K562 (cell line): ENCODE results near the gene STK17A. TPM values are rescaled to one million over a fixed set of nuclear protein-coding genes. Genes with fewer than 3 reads are reported as not detected.

Experiments used
- ATAC-seq: fragments of 200-7000 bp; cut with Tn5 transposase; 3 replicates; pipeline ENCODE4 v1.9.1; 2020; ENCODE audit warnings: moderate library complexity
- BruUV-seq: library from RNA; stranded (reverse); fragments of 400-500 nt; replicated peaks from 2 replicates; lab custom pipeline; 2021; lab: Mats Ljungman, UMichigan
- CTCF ChIA-PET: fragments of 300-600 bp; formaldehyde crosslinking; extraction: SDS; loops from one replicate; lab custom pipeline; 2021; ENCODE audit warnings: low intra/inter-chr PET ratio; lab: Yijun Ruan, JAX
- POLR2A ChIA-PET: fragments of 300-600, 350-650 bp; sonication (Branson Sonifier 250); formaldehyde crosslinking; extraction: SDS; loops from one replicate; lab custom pipeline; 2021; ENCODE audit warnings: antibody characterized with exemption, inconsistent platforms; lab: Yijun Ruan, JAX
- DNase-seq, 4 experiments: peaks; one replicate each; pipeline versions ENCODE4 v3.0.0 to v3.0.0-alpha.2; 2011 to 2018; ENCODE audit warnings: low spot score in 3 of 4, mixed read lengths in 3 of 4; ENCODE audit errors: extremely low read depth in 1 of 4
- FAIRE-seq: peaks from 2 replicates; lab custom pipeline; 2011; peaks lifted over from hg19 to GRCh38; lab: Jason Lieb, UNC
- H2AFZ ChIP-seq: 2 replicates; pipeline ENCODE4 v1.6.0; 2011; ENCODE audit warnings: low read depth, low read length, control low read depth, inconsistent platforms
- H3K27ac ChIP-seq: fragments of 200-600 bp; 3 replicates; pipeline ENCODE4 v1.8.0; 2011; ENCODE audit warnings: low read depth, mild to moderate bottlenecking, control low read depth, inconsistent platforms, low read length, moderate library complexity, mixed read lengths; ENCODE audit errors: extremely low read depth
- H3K27me3 ChIP-seq, 2 experiments: fragments of 300-600 bp in 1 of 2; 2 replicates in 1 of 2; 3 replicates in 1 of 2; pipeline versions ENCODE4 v1.6.0 to v1.8.0; 2011; ENCODE audit warnings: inconsistent platforms in 2 of 2, low read length in 2 of 2, mild to moderate bottlenecking in 1 of 2, mixed read lengths in 1 of 2, moderate library complexity in 1 of 2; ENCODE audit not compliant: control insufficient read depth in 2 of 2, insufficient read depth in 2 of 2
- H3K36me3 ChIP-seq: fragments of 300-600 bp; 3 replicates; pipeline ENCODE4 v1.8.0; 2011; ENCODE audit warnings: mild to moderate bottlenecking, low read length, inconsistent platforms; ENCODE audit not compliant: control insufficient read depth, insufficient read depth
- H3K4me1 ChIP-seq, 2 experiments: fragments of 200-600 bp in 1 of 2; replicated peaks in 1 of 2; 2 replicates in 1 of 2; 3 replicates in 1 of 2; pipeline versions ENCODE4 v1.5.1 to v1.8.0; 2011; ENCODE audit warnings: inconsistent platforms in 2 of 2, low read length in 2 of 2, mild to moderate bottlenecking in 1 of 2, mixed read lengths in 1 of 2, moderate library complexity in 1 of 2; ENCODE audit not compliant: control insufficient read depth in 2 of 2, insufficient read depth in 2 of 2
- H3K4me2 ChIP-seq: 2 replicates; pipeline ENCODE4 v1.6.1; 2011; ENCODE audit warnings: low read length, control low read depth, inconsistent platforms, mixed read lengths; ENCODE audit not compliant: insufficient read depth
- H3K4me3 ChIP-seq: fragments of 200-600 bp; sonication (generic), shearing (Covaris generic); 2 replicates; pipeline ENCODE4 v1.5.1; 2016; ENCODE audit warnings: control low read depth, inconsistent platforms
- H3K79me2 ChIP-seq: fragments of 200-600 bp; 3 replicates; pipeline ENCODE4 v1.8.0; 2011; ENCODE audit warnings: low read length, inconsistent platforms; ENCODE audit not compliant: control insufficient read depth, insufficient read depth
- H3K9ac ChIP-seq, 2 experiments: 2 replicates each; pipeline versions ENCODE4 v1.6.0 to v1.6.1; 2011; ENCODE audit warnings: low read depth in 2 of 2, low read length in 2 of 2, control low read depth in 1 of 2, inconsistent platforms in 1 of 2, mild to moderate bottlenecking in 1 of 2, mixed read lengths in 1 of 2; ENCODE audit not compliant: insufficient read depth in 1 of 2
- H3K9me1 ChIP-seq: one replicate; pipeline ENCODE4 v1.6.0; 2011; ENCODE audit warnings: inconsistent platforms, mild to moderate bottlenecking, low read length, moderate library complexity; ENCODE audit not compliant: control insufficient read depth, insufficient read depth
- H3K9me3 ChIP-seq: replicated peaks from 2 replicates; pipeline ENCODE4 v1.5.1; 2011; ENCODE audit warnings: low read depth, low read length, inconsistent platforms; ENCODE audit not compliant: control insufficient read depth, insufficient read depth
- H4K20me1 ChIP-seq: replicated peaks from 2 replicates; pipeline ENCODE4 v1.6.1; 2011; ENCODE audit warnings: low read length, inconsistent platforms, mixed read lengths; ENCODE audit not compliant: control insufficient read depth, insufficient read depth
- CBX1 ChIP-seq: sonication (generic); IDR thresholded peaks from 2 replicates; pipeline ENCODE4 v1.6.1; 2016; ENCODE audit warnings: antibody characterized with exemption, low read depth, mild to moderate bottlenecking
- CHCHD3 ChIP-seq: fragments of 250-450 bp; sonication (Bioruptor Pico); IDR thresholded peaks from 2 replicates; pipeline ENCODE4 v2.1.2; 2022; ENCODE audit warnings: mild to moderate bottlenecking
- CXXC5 ChIP-seq: fragments of 250-450 bp; sonication (Bioruptor Pico); IDR thresholded peaks from 2 replicates; pipeline ENCODE4 v1.8.0; 2022; ENCODE audit warnings: inconsistent platforms, mild to moderate bottlenecking, moderate library complexity
- ELK1 ChIP-seq: sonication (generic); formaldehyde crosslinking; IDR thresholded peaks from 2 replicates; pipeline ENCODE4 v1.8.1; 2022; ENCODE audit warnings: missing genetic modification reagents
- ESRRB ChIP-seq: fragments of 250-450 bp; sonication (Bioruptor Pico); IDR thresholded peaks from 2 replicates; pipeline ENCODE4 v1.5.0; 2020; ENCODE audit warnings: mild to moderate bottlenecking, moderate library complexity, borderline replicate concordance
- HMGXB4 ChIP-seq: sonication (generic); formaldehyde crosslinking; IDR thresholded peaks from 2 replicates; pipeline ENCODE4 v1.8.1; 2023; ENCODE audit warnings: mild to moderate bottlenecking, missing genetic modification reagents
- HSF4 ChIP-seq: fragments of 250-450 bp; sonication (Bioruptor Pico); IDR thresholded peaks from 2 replicates; pipeline ENCODE4 v2.1.2; 2022; ENCODE audit warnings: mild to moderate bottlenecking, moderate library complexity, borderline replicate concordance
- MAFG ChIP-seq: fragments of 450-650 bp; conservative IDR thresholded peaks from 2 replicates; pipeline ENCODE4 v1.6.1; 2016; ENCODE audit warnings: missing genetic modification characterization, missing compliant biosample characterization
- PHF20 ChIP-seq: fragments of 450-650 bp; IDR thresholded peaks from 2 replicates; pipeline ENCODE4 v1.6.1; 2018; ENCODE audit not compliant: partially characterized antibody
- PTBP1 ChIP-seq: fragments of 200-400 bp; formaldehyde crosslinking; IDR thresholded peaks from 2 replicates; pipeline ENCODE4 v1.6.1; 2017; ENCODE audit warnings: low read depth, low read length
- RBM17 ChIP-seq: fragments of 200-400 bp; formaldehyde crosslinking; IDR thresholded peaks from 2 replicates; pipeline ENCODE4 v1.6.1; 2017; ENCODE audit warnings: low read depth, mild to moderate bottlenecking, low read length, borderline replicate concordance
- TCF7L2 ChIP-seq: fragments of 150-350 bp; IDR thresholded peaks from 2 replicates; pipeline ENCODE4 v1.6.1; 2016; ENCODE audit warnings: low read depth, mild to moderate bottlenecking, low read length, moderate library complexity
- ZBTB34 ChIP-seq: fragments of 250-450 bp; sonication (Bioruptor Pico); IDR thresholded peaks from 2 replicates; pipeline ENCODE4 v1.8.0; 2021; ENCODE audit warnings: mild to moderate bottlenecking, moderate library complexity
- ZFPM2 ChIP-seq: fragments of 250-450 bp; sonication (Bioruptor Pico); IDR thresholded peaks from 2 replicates; pipeline ENCODE4 v1.5.1; 2022; ENCODE audit warnings: mild to moderate bottlenecking
- ZHX1 ChIP-seq: fragments of 150-350 bp; conservative IDR thresholded peaks from 2 replicates; pipeline ENCODE4 v1.6.1; 2014; ENCODE audit warnings: low read length
- ZNF197 ChIP-seq: fragments of 200-800 bp; sonication (Bioruptor generic); IDR thresholded peaks from 2 replicates; pipeline ENCODE4 v1.6.1; 2016; ENCODE audit warnings: low read depth, missing genetic modification characterization, missing compliant biosample characterization
- ZNF444 ChIP-seq: fragments of 250-450 bp; sonication (Bioruptor Pico); IDR thresholded peaks from 2 replicates; pipeline ENCODE4 v1.4.0; 2020; ENCODE audit warnings: mild to moderate bottlenecking, moderate library complexity
- WGBS: fragments of 100-300 bp; shearing (Covaris generic); methylation state at CpG from one replicate; pipeline ENCODE4 v1.1.6; 2016; ENCODE audit warnings: low coverage, mixed read lengths; ENCODE audit not compliant: insufficient coverage; ENCODE audit errors: missing lambda C conversion rate; 5-methylcytosine and 5-hydroxymethylcytosine counted together
- in situ Hi-C: fragments of 300-500 bp; cut with MboI; formaldehyde crosslinking; loops from 4 replicates; pipeline ENCODE4 v1.15.0; 2018; ENCODE audit warnings: inconsistent platforms, mixed read lengths
- intact Hi-C: fragments of 100-400 bp; cut with micrococcal nuclease; formaldehyde crosslinking; loops from 2 replicates; pipeline ENCODE4 v1.14.2; 2022
- polyA plus RNA-seq, 8 experiments: library from polyadenylated mRNA; depleted of rRNA in 4 of 8; stranded (reverse) in 5 of 8; unstranded in 3 of 8; fragments of >200 nt; fragmentation: Nextera tagmentation in 2 of 8; fragmentation: Illumina TruSeq in 1 of 8; extraction: Ambion mirVana in 2 of 8; extraction: Trizol in 1 of 8; gene quantifications; 2 replicates each; pipeline versions ENCODE4 v1.2.1 to v1.2.3, GENCODE V29; 2011 to 2014; ENCODE audit warnings: inconsistent platforms in 1 of 8, missing spikeins in 1 of 8
- total RNA-seq, 7 experiments: library from RNA; depleted of rRNA in 6 of 7; stranded (reverse); fragments of >200 nt in 6 of 7; fragmentation: Illumina TruSeq in 2 of 7; extraction: Trizol in 2 of 7; gene quantifications; 2 replicates each; pipeline versions ENCODE4 v1.2.1 to v1.2.3, GENCODE V29; 2011 to 2021; ENCODE audit warnings: low replicate concordance in 1 of 7

The STK17A gene
- total and polyA plus RNA-seq, 9 of the 15 experiments (the other 6 are each of a cell fraction or from before 2014, with no cell fraction given), result 3.4 to 16.3 (median 13.2) TPM

GRCh38 chr7:43664681-43665080 lies 81.8 kb downstream of the STK17A start:
- BruUV-seq, result no TSS peak
- DNase-seq, result no peak
- POLR2A ChIA-PET, result interaction anchor here (0.6 to 1.4 kb wide), 4 partner anchors 9 to 96 kb away, joined by 3 to 4 read pairs (median 3); no protein-coding TSS in a partner anchor
- Histone ChIP-seq H4K20me1 (no peaks in the 10 kb centered on the region; the same call in 1 of the 2 replicates), H3K27ac (no peak overlapping the region), H3K27me3 (no peaks in the 10 kb centered on the region), H3K79me2 (peaks cover 86% of the 10 kb centered on the region), H3K4me2 (no peak overlapping the region), H2AFZ (no peak overlapping the region), H3K9me1 (no peaks in the 10 kb centered on the region), H3K9me3 (no peaks in the 10 kb centered on the region; the same call in 1 of the 2 replicates), H3K36me3 (peaks cover 14% of the 10 kb centered on the region), H3K9ac (no peak overlapping the region), H3K4me1 (peaks cover 0 to 5% of the 10 kb centered on the region in 2 experiments; a peak in 1 of 5 replicates), H3K4me3 (no peak overlapping the region)
- ATAC-seq, result no peak
- intact Hi-C loops (loop anchor here (5.0 kb wide), 1 partner anchor 38 kb away; no protein-coding TSS in a partner anchor), in situ Hi-C loops (no loop called here)
- CTCF ChIA-PET, result no interaction called here
- 94% methylated on average over 1 of the region's 1 CpG for WGBS
- no peak for FAIRE-seq
- no peak for TF ChIP-seq CBX1
- TF ChIP-seq CHCHD3, result no peak
- TF ChIP-seq ELK1 (CRISPR knock-in tag), result no peak
- TF ChIP-seq PHF20, result no peak
- no peak for TF ChIP-seq ZBTB34 (CRISPR knock-in tag)
- TF ChIP-seq PTBP1, result no peak
- TF ChIP-seq RBM17, result no peak
- TF ChIP-seq ZNF197, result no peak
- no peak for TF ChIP-seq CXXC5 (CRISPR knock-in tag)
- no peak for TF ChIP-seq MAFG
- no peak for TF ChIP-seq ZNF444
- TF ChIP-seq ZHX1, result no peak
- TF ChIP-seq ESRRB (CRISPR knock-in tag), result no peak
- no peak for TF ChIP-seq TCF7L2
- no peak for TF ChIP-seq ZFPM2
- TF ChIP-seq HMGXB4, result no peak
- no peak for TF ChIP-seq HSF4
